ENCODE data around the gene ABCA6.

Gene ABCA6

GRCh38 chr17:69048634-69049033, 93.1 kb downstream of the ABCA6 start:
- DNase-seq (ENCODE audit: low read depth), result no peak

DNA sequence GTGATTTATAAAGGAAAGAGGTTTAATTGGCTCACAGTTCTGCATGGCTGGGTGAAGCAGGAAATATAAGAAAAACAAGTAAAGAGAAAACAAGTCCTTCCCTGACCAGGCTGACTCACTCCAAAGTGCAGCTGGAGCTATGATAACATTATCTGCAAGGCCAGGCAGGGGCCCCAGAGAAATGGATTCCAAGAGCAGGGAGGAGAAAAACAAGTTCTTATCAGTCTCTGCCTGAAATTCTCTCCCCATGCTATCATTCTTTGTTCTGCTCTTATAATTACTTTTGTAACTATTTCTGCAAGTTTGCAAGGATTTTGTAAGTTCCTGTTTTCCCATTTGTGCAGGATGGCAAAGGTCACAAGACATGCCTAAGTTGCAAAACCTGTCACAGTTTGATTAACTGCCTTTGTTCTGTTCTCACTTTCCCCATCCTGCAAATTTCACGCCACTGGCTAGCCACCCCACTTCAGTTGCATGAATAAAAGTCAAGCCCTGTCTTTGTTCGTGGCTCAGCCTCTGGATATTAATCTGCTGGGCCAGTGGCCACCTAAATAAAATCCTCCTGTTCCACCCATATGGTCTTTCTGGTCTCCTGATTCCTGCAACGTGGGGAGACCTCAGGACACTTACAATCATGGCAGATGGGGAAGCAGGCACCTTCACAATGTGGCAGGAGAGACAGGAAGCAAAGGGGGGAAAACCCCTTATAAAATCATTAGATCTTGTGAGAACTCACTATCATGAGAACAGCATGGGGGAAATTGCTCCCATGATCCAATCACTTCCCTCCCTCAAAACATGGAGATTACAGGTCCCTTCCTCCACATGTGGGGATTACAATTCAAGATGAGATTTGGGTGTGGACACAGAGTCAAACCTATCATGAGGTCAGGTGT, 94.1 kb downstream of the ABCA6 start:
- DNase-seq (ENCODE audit: low read depth), result peak; percentile 44

DNA sequence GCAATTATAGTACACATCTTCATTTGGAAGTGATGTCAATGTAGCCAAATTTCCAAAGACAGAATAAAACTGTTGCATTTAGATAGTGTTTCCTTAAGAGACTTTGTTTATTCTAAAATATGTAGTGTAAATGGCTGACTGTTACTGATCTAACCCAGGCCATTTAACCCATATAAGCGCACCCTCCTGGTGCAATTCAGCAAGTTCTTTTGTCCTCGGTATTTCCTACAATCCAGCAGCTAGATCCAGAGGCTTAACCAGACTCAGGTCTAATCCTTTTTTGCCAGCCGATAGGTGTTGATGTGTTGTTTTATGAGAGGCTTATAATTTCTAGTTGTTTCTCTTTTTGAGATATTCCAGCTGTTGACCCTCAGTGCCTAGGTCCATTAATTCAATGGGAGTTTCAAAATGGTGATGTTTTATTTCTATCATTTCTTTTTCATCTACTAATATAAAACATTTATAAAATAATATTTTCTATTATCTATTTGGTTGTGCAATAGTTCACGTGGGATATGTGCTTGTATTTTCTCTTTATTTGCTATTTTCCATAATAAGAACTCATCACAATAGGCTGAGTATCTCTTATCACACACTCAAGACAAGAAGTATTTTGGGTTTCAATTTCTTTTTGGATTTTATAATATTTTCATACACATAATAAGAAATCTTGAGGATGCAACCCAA, 95.4 kb downstream of the ABCA6 start:
- no peak for DNase-seq (ENCODE audit: low read depth)

DNA sequence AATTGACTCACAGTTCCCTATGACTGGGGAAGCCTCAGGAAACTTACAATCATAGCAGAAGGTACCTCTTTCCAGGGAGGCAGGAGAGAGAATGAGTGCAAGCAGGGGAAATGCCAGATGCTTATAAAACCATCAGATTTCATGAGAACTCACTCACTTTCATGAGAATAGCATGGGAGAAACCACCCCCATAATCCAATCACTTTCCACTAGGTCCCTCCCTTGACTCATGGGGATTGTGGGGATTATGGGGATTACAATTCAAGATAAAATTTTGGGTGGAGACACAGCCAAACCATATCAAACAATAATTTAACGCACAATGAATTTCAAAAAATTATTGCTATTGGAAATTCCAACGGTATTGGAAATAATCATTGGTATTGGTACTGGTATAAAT, 96.0 kb downstream of the ABCA6 start:
- DNase-seq (ENCODE audit: low read depth), result no peak

DNA sequence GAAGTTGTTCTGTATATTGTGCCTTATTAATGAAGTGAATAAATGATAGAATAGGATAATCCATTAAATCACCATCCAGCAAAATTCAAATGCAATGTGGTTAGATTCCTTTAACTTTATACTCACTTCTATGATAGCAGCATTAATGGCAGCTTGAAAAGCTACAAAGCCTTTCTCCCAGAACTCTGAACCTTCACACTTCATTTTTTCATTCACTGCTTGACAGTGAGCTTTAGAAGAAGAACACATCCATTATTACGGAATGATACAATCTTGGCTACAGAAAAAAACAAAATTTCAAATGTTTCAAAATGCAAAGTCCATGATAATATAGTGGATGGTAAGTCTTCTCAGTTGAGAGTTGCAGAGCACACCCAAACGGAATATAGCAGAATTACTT, 97.3 kb downstream of the ABCA6 start:
- no peak for DNase-seq (ENCODE audit: low read depth)

DNA sequence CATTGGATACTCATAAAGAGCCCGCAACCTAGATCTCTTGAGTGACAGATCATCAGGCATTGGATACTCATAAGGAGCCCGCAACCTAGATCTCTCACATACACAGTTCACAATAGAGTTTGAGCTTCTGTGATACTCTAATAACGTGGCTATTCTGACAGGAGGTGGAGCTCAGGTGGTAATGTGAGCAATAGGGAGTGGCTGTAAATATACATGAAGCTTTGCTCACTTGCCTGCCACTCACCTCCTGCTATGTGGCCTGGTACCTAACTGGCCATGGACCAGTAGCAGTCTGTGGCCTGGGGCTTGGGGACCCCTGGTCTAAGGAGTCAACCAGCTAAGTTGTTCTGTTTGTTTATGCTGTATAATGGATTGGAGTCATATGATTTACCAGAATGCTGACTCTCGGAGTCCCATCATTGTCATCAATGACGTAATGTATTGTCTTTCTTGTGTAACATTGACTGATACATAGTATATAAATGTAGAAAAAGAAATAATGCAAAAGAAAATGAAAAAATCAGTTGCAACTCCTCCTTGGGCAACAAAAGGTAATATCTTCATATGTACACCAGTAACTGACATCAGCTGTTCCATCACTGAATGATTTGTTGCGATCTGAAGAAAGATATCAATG, 98.5 kb downstream of the ABCA6 start:
- DNase-seq (ENCODE audit: low read depth), result no peak

GRCh38 chr17:69042308-69042707, 99.4 kb downstream of the ABCA6 start:
- no peak for DNase-seq (ENCODE audit: low read depth)

- no peak for DNase-seq (ENCODE audit: low read depth)
Measured at GRCh38 chr17:69031839-69032238, 109.9 kb downstream of the ABCA6 start.

GRCh38 chr17:69030169-69030568, 111.5 kb downstream of the ABCA6 start:
- peak; percentile 7 for DNase-seq (ENCODE audit: low read depth)
